NCI-H510A treated with DMSO at 0.1 percent for 48 hours (cell line): ENCODE measurements around the gene PAN3.
"Not testable (repeated sequence)": the region's sequence is repeated elsewhere in the genome, so short reads cannot be mapped to it uniquely, and the experiment has no call there.

ENCODE experiments used
- DNase-seq: peaks from one replicate; lab custom pipeline; 2025; lab: John Stamatoyannopoulos, UW

Gene PAN3, protein sequence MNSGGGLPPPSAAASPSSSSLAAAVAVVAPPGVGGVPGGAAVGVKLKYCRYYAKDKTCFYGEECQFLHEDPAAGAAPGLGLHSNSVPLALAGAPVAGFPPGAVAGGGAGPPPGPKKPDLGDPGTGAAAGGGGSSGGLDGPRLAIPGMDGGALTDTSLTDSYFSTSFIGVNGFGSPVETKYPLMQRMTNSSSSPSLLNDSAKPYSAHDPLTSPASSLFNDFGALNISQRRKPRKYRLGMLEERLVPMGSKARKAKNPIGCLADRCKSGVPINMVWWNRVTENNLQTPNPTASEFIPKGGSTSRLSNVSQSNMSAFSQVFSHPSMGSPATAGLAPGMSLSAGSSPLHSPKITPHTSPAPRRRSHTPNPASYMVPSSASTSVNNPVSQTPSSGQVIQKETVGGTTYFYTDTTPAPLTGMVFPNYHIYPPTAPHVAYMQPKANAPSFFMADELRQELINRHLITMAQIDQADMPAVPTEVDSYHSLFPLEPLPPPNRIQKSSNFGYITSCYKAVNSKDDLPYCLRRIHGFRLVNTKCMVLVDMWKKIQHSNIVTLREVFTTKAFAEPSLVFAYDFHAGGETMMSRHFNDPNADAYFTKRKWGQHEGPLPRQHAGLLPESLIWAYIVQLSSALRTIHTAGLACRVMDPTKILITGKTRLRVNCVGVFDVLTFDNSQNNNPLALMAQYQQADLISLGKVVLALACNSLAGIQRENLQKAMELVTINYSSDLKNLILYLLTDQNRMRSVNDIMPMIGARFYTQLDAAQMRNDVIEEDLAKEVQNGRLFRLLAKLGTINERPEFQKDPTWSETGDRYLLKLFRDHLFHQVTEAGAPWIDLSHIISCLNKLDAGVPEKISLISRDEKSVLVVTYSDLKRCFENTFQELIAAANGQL

DNA sequence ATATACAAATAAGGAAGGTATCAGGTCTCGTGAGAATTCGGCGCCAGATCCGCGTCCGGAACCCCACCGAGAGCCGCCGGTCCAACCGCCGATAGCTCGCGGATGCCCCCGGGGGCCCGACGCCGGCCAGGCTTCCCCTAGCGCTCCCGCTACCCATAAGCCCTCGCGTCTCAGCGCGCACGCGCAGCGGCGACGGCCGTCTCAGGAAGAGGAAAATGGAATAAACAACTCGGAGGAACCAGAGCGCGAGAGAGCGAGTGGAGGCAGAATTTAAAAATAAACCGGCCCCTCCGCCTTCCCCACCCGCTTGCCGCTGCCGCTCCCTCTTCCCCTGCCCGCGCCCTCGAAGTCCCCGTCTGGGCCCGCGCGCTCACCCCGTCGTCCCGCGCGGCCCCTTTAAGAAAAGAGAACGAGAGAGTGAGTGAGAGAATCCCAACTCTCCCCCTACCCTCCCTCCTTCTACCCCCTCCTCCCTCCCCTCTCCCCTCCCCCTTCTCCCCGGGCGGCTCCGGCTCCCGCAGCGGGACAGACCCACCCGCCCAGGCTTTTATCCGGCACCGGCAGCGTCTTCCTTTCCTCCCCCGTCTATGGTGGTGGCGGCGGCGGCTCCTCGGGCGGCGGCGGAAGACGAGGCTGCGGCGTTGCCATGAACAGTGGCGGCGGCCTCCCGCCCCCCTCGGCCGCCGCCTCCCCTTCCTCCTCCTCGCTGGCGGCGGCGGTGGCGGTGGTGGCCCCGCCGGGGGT lies at the start of gene PAN3:
TSS of gene PAN3 (plus strand) at position 534 of the 744 bp plus-strand sequence. CDS start at position 647, 113 bp downstream.
- DNase-seq, result peak; percentile 83

DNA sequence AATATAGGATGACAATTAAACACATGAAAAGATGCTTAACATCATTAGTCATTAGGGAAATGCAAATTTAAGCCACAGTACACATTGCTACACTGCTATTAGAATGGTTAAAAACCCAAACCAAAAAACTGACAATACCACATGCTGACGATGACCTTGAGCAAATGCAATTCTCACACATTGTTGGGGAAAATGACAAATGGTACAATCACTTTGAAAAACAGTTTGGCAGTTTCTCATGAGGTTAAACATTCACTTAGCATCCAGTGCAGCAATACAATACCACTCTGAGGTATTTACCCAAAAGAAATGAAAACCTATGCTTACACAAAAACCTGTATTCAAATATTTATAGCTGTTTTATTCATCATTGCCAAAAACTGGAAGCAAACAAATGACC lies 49.3 kb upstream of the PAN3 start:
- DNase-seq, result no peak

DNA sequence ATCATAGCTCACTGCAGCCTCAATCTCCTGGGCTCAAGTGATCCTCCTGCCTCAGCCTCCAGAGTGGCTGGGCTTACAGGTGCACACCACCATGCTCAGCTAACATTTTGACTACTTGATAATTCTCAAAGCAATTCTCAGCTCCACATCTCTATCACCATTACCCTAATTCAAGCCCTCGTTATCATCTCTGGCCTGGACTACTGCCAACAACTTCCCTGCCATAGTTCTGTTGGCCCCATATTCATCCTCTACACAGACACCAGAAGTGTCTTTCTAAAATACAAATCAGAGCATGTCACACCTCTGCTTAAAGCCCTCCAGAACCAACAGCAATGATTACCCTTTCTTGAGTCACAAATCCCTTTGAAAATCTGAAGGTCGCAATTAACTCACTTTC lies 45.9 kb upstream of the PAN3 start:
- DNase-seq, result no peak

DNA sequence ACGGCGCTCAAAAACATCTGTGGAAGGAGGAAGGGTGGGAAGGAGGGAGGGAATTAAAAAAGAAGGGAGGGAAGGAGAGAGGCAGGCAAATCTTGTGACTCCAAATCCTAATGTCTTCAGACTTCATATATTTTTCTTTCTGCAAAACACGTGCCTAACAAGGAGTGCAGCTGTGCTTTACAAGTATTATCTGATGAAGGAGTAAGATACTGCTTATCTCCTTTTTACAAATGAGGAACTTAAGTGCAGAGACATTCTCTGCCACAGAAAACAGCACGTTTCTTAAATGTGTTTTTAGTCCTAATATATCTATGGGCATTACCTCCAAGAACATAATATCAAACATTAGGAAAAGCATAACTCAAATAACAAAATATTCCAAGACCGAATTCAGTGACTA lies 44.5 kb upstream of the PAN3 start:
- no peak for DNase-seq

DNA sequence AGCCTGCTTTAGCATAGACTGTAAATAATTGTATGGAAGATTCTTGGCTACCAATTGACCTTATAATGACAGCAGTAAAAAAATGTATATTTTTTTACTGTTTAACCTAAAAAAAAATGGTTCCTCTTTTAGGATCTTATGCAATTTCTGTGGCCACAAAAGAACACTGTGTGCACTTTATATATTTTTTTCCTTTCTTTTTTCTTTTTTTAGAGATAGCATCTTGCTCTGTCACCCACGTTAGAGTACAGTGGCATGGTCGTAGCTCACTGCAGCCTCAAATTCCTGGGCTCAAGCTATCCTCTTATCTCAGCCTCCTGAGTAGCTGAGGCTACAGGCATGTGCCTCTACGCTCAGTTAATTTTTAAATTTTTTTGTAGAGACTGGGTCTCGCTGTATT lies 44.0 kb upstream of the PAN3 start:
- no peak for DNase-seq

DNA sequence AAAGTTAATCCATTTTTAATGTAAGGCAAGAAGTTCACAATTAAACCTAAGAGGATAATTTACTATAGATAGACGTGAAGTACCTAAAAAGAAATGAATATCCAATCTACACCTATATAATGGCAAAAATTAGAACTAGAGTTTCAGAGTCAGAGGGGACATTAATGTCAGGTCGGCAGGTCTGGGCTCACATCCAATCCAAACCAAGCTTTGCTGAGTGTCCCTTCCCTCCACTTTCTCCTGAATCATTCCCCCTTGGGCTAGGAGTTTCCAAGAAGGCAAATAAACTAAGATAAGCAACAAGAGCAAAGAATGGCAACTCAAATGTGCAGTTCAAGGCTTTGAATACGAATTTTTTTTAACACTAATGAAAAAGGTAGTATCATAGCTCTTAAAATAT lies 40.8 kb upstream of the PAN3 start:
- DNase-seq, result no peak

DNA sequence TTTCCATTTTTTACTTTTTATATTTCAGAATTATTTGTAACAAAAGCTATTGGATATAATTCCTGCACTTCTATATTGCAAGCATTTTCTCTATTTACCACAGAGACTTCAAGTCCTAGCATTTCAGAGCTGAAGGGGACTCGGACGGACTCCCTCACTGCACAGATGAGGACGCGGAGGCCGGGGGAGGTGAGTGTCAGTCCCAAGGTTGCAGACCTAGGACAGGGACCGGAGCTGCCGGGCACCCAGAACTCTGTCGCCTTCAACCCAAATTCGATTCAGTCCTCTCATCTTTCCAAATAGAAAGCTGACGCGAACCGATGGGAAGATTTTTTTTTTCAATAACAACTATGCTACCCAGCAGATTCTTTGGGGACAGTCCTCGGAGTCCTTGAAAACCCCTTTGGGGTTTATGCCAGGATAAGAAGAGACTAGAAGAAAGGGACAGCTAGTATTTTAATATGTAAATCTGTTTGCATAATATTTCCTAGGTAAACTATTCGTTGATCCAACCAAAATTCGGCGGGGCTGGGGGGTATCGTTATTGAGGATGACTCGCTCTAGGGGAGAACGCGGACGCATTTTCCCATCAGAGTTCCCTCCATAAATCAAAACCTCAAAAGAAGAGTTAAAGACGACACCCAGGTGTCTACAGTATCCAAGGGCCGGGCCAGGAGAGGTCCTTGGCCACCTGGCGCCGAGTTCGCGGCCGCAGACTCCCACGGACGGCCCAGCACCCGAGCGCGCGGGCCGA lies 38.8 kb upstream of the PAN3 start:
- no peak for DNase-seq

DNA sequence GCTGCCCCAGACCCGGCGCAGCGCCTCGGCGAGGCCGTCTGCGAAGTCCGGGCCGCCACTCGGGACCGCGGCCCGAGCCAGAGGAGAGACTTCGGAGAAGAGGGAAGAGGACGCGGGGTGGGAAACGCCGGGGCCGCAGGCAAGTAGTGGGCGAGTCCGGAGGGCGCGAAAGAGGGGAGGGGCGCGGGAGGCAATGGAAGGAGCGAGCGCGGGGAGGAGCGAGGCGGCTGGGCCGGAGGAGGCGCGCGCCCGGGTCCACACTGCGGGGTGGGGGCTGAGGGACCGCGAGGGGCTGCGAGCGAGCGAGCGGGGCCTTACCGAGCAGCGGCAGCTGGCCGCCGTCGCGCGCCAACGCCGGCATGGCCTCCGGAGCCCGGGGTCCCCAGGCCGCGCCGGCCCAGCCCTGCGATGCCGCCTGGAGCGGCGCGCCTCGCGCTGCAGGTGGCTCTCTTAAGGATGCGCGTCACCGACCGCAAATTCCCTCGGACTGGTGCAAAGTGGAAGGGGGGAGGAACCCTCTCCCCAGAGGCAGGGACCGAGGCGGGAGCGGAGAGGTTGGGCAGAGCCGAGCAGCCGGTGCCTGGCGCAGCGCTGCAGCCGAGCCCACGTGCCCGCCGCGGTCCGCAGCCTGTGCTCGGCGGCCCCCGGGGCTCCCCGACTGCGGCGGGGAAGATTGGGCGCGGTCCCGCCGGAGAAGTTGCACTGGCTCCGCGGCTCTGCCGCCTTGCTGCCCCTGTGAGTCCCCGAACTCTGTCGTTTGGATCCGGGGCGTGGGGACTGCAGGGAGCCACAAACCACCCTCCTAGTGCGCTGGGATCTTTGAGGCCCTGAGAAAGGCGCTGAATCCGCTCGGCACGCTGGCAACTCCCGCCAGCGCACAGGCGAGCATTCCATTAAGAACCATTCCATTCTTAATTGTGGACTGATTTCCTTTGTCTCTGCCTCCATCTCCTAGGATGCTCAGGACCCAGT lies 37.9 kb upstream of the PAN3 start, which contains the start of gene FLT3:
TSS of gene FLT3 (minus strand) at position 427 of the 972 bp plus-strand sequence. CDS start at position 361, 66 bp downstream.
- DNase-seq, result peak; percentile 52

DNA sequence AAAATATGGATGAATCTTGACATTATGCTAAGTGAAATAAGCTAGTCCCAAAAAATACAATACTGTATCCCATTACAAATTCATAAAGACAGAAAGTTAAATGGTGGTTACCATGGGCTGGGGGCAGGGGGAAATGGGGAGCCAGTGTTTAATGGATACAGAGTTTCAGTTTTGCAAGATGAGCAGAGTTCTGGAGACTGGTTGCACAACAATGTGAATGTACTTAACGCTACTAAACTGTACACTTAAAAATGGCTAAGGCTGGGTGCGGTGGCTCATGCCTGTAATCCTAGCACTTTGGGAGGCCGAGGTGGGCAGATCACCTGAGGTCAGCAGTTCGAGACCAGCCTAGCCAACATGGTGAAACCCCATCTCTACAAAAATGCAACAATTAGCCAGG lies 36.5 kb upstream of the PAN3 start:
- not testable (repeated sequence) for DNase-seq

DNA sequence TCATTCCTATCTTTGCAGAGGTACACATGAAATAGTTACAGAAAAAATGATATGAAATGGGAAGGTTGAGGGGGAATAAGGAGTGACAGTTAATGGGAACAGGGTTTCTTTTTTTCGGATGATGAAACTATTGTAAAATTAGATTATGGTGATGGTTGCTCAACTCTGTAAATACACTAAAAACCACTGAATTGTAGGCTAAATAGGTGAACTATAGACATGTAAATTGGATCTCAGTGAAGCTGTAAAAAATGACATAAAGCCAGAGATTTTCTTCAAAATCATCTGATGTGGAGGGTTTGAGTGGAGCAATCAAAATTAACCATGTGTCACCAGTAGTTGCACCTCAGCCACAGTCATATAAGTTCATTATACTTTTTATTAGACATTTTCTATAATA lies 31.4 kb upstream of the PAN3 start:
- DNase-seq, result no peak

DNA sequence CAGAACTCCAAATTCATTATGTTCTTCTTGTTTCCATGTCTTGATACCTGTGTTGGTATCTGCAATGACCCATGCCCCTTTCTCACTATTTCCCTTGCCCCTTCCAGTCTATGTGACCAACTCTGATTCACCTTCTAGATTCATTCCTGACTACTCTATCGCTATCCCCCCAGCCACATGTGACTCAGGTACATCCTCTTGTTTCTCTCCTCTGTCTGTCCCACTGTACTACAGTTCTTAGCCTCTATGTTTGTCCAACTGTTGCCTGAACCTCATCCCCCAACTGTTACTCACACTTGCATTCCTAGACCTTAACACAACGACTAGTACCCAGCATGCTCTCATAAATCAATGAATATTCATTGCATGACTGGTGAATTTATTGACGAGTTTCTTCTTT lies 27.9 kb upstream of the PAN3 start:
- DNase-seq, result no peak

DNA sequence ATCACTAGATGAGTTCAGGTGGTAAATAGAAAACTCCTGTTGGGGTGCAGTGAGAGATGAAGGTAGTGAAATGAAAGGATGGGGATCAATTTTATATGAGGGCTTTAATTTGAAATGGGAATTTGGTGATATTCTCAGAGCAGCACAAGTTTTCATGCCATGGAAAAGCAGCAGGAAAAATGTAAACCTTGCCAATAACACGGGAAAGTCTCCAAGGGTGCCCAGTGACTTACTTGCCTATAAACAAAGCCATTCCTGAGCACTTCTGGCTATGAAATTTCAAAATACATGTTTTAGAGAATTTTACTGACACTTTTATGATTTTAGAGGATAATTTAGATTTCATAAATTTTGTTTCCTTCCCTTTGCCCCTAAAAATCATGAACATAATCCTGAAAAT lies 21.6 kb upstream of the PAN3 start:
- DNase-seq, result no peak

DNA sequence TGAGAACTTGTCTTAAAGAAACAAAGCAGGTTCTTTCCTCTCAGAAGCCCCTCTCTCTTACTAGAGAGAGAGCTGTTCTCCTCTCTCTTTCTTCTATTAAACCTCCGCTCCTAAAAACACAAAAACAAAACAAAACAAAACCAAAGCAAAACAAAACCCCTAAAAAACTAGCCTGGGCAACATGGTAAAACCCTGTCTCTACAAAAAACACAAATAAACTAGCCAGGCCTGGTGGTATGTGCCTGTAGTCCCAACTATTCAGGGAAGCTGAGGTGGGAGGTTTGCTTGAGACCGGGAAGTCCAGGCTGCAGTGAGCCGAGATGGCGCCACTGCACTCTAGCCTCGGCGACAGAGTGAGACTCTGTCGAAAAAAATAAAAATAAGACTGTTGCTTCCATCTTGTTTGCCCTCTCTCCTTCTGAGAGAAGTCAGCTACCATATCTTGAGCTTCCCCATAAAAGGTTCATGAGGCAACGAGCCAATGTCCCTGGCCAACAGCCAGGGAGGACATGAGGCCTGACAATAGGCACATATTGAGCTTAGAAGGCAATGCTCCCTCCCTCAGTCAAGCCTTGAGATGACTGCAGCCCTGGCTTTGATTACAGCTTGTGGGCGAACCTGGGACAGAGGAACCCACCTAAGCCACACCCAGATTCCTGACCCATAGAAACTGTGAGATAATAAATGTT lies 20.5 kb upstream of the PAN3 start:
- no peak for DNase-seq

DNA sequence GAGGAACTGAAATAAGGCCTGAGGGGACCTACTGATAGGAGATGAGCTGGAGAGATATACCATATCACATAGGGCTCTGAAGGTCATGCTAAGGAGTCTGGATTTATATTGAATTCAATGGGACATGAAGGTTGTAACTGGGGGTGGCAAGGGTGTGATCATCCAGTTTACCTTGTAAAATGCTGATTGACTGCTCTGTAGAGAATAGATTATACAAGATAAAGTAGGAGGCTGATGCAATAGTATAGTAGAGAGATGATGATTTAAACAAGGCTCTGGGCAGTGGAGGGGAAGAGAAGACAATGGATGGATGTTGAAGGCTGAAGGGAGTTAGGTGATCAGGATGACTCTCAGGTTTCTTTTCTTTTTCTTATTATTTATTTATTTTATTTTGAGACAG lies 18.0 kb upstream of the PAN3 start:
- no peak for DNase-seq

DNA sequence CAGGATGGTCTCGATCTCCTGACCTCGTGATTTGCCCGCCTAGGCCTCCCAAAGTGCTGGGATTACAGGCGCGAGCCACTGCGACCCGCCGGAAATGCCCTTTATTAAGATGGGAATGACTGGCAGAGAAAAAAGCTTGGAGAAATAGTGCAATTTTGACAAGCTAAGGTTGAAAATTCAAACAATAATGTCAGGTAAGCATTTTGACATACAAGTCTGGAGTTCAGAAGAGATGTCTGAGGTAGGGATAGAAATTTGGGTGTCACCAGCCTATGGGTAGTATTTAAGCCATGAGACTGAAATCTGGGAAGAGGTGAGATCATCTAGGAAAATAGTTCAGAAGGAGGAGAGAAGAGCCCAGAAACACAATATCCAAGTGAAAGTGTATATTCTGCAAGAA lies 17.1 kb upstream of the PAN3 start:
- no peak for DNase-seq

DNA sequence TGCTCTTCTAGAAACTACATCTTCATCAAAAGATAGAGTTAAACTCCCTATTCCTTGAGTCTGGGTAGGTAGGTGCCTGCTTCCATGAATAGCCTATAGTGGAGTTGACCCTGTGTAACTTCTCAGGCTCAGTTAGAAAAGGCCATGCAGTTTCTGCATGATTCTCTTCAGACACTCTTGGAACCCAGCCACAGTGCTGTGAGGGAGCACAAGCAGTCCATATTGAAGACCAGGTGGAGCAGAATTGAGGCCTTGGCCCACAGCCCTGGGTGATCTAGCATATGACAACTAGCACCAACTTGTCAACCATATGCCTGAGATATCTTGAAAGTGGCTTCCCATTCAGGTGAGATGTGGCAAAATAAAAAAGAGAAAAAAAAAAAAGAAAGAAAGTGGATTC lies 10.3 kb upstream of the PAN3 start:
- no peak for DNase-seq

DNA sequence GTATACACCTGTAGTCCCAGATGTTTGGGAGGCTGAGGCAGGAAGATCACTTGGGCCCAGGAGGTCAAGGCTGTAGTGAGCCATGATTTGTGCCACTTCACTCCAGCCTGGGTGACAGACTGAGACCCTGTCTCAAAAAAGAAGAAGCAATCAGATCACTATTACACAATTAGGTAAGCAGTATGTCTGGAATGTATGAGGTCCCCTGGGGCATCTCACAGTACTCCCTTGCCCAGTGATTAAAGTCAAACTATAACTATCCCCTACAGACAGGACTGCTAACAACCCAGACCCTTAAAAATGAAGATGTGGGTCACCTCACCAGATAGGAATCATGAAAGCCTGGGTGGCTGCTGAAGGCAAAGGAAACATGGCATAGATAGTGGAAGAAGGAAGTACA lies 9.4 kb upstream of the PAN3 start:
- DNase-seq, result no peak

DNA sequence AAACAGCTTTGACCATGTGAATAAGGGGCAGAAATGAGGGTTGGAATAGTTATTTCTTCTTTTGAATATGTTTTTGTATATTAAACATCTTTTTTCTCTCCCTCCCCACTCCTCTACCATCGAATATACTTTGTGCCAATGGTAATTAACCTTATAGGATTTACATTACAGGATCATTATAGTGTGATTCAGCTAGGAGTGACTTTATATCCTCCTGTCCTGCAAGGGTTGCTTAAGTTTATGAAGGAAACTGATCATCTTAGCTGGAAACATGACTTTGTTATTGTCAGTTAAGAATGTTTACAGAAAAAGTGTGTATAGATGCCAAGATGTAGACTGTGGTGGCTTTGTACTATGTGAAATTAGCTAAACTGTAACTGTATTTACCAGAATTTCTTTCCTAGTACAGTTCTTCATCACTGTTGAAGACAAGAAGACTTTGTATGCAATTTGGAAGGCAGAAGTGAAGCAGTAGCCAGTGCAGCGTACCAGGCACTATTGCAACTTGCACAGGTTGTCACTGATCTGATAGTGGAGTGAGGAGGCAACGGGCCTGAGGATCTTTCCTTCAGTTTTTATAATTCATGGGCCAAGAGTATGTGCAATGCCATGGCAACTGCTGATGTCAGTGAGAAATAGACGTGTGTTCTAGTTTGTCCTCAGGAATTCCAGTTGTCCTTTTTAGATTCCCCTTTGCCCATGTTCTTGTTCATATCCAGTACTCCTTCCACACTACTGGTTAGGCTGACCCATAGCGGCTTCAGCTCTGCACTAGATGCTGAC lies 8.2 kb upstream of the PAN3 start:
- DNase-seq, result no peak

DNA sequence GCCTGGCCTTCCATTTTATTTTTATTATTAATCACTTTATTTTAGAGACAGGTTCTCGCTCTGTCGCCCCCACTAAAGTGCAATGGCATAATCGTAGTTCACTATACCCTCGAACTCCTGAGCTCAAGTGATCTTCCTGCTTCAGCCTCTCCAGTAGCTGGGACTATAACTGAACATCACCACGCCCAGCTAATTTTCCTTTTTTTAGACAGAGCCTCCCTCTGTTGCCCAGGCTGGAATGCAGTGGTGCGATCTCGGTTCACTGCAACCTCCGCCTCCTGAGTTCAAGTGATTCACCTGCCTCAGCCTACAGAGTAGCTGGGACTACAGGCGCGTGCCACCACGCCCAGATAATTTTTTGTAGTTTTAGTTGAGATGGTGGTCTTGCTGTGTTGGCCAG lies 6.7 kb upstream of the PAN3 start:
- no peak for DNase-seq
